ENCODE data around the gene CDC42BPB.
A peak's percentile ranks its signal among the peaks of the same experiment; 100 is the strongest.
"Not testable (repeated sequence)": the region's sequence is repeated elsewhere in the genome, so short reads cannot be mapped to it uniquely, and the experiment has no call there.

CDC42BPB gene

GRCh38 chr14:103045371-103045869 lies 11.9 kb downstream of the CDC42BPB start:
- no peak for DNase-seq

GRCh38 chr14:103043257-103044015 lies 13.9 kb downstream of the CDC42BPB start:
- DNase-seq, result no peak

GRCh38 chr14:103041464-103041863 lies 15.9 kb downstream of the CDC42BPB start:
- DNase-seq, result no peak

DNA sequence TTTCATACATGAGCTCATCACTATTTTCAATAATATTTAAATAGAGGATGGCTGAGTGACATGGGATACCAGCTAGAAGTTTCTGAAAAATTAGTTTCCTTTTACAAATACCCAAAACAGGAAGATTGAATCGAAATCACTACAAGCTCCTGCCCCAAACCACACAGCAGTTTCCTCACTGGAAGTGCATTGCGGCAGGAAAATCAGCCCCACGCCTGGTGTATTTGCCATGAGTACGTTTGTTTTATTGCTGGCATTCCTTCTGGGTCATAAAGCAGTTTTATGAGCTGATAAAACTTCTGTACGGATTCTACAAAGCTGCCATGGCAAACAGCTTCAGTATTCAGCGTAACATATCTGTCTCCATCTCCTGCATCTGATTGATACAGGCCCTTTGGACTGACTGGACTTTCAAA lies 23.7 kb downstream of the CDC42BPB start:
- DNase-seq, result peak; percentile 82

DNA sequence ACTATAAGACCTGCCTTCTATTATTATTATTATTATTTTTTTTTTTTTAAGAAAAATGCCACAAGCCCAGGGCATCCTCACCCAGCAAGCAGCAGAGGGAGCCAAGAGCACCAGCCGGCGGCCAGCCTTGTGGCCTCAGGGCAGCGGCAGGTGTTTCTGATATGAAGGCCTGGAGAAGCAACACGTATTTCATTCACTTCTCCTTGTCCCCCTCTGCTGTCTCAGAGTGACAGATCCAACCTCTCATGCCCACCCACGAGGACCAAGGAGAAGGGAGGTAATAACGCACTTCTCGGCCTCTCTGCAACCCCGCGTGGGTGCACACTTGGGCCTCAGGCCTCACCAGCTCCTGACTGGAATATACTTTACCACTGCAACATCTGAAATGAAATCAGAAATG lies 25.4 kb downstream of the CDC42BPB start:
- no peak for DNase-seq

- no peak for DNase-seq
Measured at GRCh38 chr14:103031566-103031911, 25.8 kb downstream of the CDC42BPB start.

- no peak for DNase-seq
Measured at GRCh38 chr14:103030741-103031565, 26.4 kb downstream of the CDC42BPB start.

GRCh38 chr14:103029936-103030335 lies 27.4 kb downstream of the CDC42BPB start:
- no peak for DNase-seq

DNA sequence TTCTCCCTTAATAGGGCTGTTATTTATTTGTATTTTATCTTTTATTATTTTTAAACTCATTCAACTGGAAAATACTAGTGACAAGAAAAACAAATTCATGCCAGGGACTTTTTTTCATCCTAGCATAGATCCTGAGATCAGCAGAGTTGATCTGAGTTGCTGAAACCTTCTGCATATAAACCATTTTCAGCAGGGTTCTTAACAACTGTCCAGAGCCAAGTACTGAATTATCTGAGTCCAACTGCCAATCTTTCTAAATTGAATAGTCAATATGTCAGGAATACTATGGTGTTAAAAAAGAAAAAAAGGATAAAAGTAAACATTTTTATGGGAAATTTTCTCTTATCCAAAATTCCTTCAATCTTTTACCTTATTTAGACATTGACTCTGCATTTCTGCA lies 28.6 kb downstream of the CDC42BPB start:
- no peak for DNase-seq

DNA sequence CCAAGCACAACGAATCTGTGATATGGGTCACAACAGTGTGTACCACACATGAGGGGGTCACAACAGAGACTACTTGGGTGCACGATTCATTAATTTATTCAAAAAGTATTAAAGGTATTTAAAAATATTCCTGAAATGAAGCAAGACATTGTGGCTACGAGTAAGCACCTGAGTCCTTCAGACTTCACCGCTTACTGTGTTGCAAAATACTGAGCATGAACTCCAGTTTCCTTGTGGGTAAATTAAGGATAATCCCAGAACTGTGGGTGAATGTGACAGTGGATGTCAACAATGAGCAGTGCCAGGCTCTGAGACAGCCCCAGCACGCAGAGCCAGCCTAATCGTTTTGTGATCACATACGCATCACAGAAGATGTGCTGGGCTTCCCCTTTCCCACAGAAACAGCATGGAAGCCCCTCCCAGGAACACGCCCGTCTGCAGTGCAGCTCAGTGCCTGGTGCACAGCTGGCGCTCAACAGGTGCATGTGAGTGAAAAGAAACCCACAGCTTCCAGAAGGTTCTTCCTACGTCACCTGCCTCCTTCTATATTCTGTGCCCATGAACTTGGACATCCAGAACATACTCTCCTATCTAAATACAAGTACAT lies 29.1 kb downstream of the CDC42BPB start:
- DNase-seq, result peak; percentile 12

GRCh38 chr14:103027451-103027850 lies 29.9 kb downstream of the CDC42BPB start:
- no peak for DNase-seq

- DNase-seq, result no peak
Measured at GRCh38 chr14:103026988-103027387, 30.4 kb downstream of the CDC42BPB start.

GRCh38 chr14:103026196-103026595 lies 31.2 kb downstream of the CDC42BPB start:
- not testable (repeated sequence) for DNase-seq

- DNase-seq, result peak; percentile 31
Measured at GRCh38 chr14:103023881-103024473, 33.4 kb downstream of the CDC42BPB start.

DNA sequence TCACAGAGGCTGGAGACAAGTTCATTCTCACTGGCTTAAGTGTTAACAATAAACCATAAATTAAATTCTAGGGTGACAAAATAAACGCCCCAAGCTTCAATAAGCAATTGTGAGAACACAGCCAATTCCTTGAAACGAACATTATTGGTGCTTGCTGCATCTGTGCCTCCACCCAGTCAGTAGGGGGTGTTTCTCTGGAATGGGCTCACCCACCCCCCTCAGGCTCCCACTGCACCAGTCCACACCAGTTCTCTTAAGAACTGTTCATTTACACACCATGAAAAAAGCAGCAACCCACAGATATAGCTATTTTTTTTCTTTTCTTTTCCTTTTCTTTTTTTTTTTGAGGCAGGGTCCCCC lies 34.7 kb downstream of the CDC42BPB start:
- DNase-seq, result no peak

- DNase-seq, result no peak
Measured at GRCh38 chr14:103022002-103022684, 35.2 kb downstream of the CDC42BPB start.

- no peak for DNase-seq
Measured at GRCh38 chr14:103021684-103022001, 35.7 kb downstream of the CDC42BPB start.

- no peak for DNase-seq
Measured at GRCh38 chr14:103020271-103021170, 36.8 kb downstream of the CDC42BPB start.

- DNase-seq, result peak; percentile 49
Measured at GRCh38 chr14:103019826-103020225, 37.5 kb downstream of the CDC42BPB start.

DNA sequence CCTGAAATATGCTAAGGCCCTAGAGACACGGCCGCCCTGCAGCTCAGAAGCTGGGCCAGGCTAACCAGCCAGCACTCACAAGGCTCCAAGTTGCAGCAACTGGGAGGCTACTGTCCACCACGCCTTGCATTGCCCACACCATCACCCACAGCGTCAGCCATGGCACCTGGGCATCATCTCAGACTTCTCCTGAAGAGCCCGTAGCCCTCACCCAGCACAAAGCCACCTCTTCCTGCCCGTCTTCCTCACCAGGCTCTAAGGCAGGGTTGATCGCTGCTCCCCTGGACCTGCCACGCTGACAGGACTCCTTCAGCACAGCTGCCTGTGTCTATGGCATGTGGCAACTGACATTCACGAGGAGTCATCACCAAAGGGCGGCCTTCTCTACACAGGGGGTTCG lies 38.1 kb downstream of the CDC42BPB start:
- DNase-seq, result no peak

- no peak for DNase-seq
Measured at GRCh38 chr14:103016594-103016993, 40.8 kb downstream of the CDC42BPB start.

- DNase-seq, result no peak
Measured at GRCh38 chr14:103016071-103016470, 41.3 kb downstream of the CDC42BPB start.
